Endothelial cell (in vitro differentiated cells): Measurements from ENCODE around the gene GAL3ST3. TPM values are rescaled to one million over a fixed set of nuclear protein-coding genes. Genes with fewer than 3 reads are reported as not detected.

Experiments
- DNase-seq: peaks from one replicate; pipeline ENCODE4 v3.0.0; 2021; ENCODE audit warnings: low spot score
- H3K27ac Mint-ChIP-seq: one replicate; pipeline ENCODE4 v1.8.0; 2021; ENCODE audit warnings: mixed read lengths, inconsistent platforms; ENCODE audit not compliant: unreplicated experiment
- H3K27me3 Mint-ChIP-seq: one replicate; pipeline ENCODE4 v1.8.0; 2021; ENCODE audit warnings: mild to moderate bottlenecking, moderate library complexity, mixed read lengths, inconsistent platforms; ENCODE audit not compliant: unreplicated experiment
- H3K36me3 Mint-ChIP-seq: one replicate; pipeline ENCODE4 v1.8.0; 2021; ENCODE audit warnings: mild to moderate bottlenecking, low read depth, mixed read lengths, inconsistent platforms; ENCODE audit not compliant: unreplicated experiment
- H3K4me1 Mint-ChIP-seq: one replicate; pipeline ENCODE4 v1.8.0; 2021; ENCODE audit warnings: mild to moderate bottlenecking, mixed read lengths, inconsistent platforms; ENCODE audit not compliant: unreplicated experiment
- H3K4me3 Mint-ChIP-seq: one replicate; pipeline ENCODE4 v1.8.0; 2021; ENCODE audit warnings: mild to moderate bottlenecking, mixed read lengths, inconsistent platforms; ENCODE audit not compliant: unreplicated experiment
- H3K9me3 Mint-ChIP-seq: one replicate; pipeline ENCODE4 v1.8.0; 2021; ENCODE audit warnings: mixed read lengths, inconsistent platforms; ENCODE audit not compliant: unreplicated experiment
- total RNA-seq: library from RNA; stranded (reverse); fragmentation: NEBNext Ultra II Directional; extraction: Animal tissue kit (Norgen Biotek cat#: 25700); gene quantifications from one replicate; pipeline ENCODE4 v1.2.1, GENCODE V29; 2021; ENCODE audit not compliant: unreplicated experiment
- TF ChIP-seq, protein P1 (sequence below): fragments of 200-600 bp; sonication (generic); IDR thresholded peaks from one replicate; pipeline ENCODE4 v1.5.0; 2021; ENCODE audit warnings: antibody characterized with exemption; ENCODE audit not compliant: unreplicated experiment

Gene GAL3ST3
- total RNA-seq, 1 donor from 2014 or later, result 0.87 TPM

DNA sequence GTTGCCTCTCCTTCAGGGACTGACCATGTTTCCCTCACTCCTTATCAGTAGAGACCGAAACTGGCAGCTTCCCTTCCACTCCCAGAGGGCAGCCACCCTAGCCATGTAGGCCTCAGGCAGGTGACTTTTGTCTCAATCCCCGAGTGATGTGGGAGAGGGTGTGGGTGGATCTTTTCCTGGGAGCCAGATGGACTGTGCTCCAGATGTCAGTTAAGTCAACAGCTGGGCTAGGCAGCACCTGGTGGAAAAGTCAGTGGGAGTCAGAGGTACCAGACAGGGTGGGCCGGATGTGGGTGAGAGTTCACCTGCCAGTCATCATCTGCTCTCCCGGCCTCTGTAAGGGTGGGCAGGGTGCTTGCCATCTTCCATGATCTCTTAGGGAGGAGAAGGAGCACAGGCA lies 44.8 kb downstream of the GAL3ST3 start:
- no peaks in the 10 kb centered on the region for H3K9me3 Mint-ChIP-seq
- H3K27me3 Mint-ChIP-seq, result peaks cover 16% of the 10 kb centered on the region
- no peak overlapping the region for H3K4me3 Mint-ChIP-seq
- peaks cover 31% of the 10 kb centered on the region for H3K4me1 Mint-ChIP-seq
- peaks cover 3% of the 10 kb centered on the region for H3K36me3 Mint-ChIP-seq
- TF ChIP-seq, protein P1, sequence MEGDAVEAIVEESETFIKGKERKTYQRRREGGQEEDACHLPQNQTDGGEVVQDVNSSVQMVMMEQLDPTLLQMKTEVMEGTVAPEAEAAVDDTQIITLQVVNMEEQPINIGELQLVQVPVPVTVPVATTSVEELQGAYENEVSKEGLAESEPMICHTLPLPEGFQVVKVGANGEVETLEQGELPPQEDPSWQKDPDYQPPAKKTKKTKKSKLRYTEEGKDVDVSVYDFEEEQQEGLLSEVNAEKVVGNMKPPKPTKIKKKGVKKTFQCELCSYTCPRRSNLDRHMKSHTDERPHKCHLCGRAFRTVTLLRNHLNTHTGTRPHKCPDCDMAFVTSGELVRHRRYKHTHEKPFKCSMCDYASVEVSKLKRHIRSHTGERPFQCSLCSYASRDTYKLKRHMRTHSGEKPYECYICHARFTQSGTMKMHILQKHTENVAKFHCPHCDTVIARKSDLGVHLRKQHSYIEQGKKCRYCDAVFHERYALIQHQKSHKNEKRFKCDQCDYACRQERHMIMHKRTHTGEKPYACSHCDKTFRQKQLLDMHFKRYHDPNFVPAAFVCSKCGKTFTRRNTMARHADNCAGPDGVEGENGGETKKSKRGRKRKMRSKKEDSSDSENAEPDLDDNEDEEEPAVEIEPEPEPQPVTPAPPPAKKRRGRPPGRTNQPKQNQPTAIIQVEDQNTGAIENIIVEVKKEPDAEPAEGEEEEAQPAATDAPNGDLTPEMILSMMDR, result no peak
- no peak overlapping the region for H3K27ac Mint-ChIP-seq
- DNase-seq, result no peak

DNA sequence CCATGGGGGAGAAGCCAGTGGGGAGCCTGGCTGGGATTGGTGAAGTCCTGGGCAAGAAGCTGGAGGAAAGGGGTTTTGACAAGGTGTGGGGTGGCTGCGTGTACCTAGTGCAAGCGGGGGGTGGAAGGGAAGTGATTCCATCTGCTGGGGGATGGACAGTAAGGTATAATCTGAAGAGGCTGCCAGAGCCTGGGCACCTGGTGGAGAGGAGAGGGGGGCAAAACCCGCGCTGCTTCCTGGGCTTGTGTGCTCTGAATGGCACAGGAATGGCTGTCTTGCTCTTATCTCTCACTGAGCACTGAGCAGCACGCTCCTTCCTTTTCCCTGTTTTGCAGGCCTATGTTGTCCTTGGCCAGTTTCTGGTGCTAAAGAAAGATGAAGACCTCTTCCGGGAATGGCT lies 45.7 kb downstream of the GAL3ST3 start:
- TF ChIP-seq, protein P1, result no peak
- Mint-ChIP-seq H3K4me3 (peak overlapping the region; percentile 94), H3K27me3 (peaks cover 14% of the 10 kb centered on the region), H3K36me3 (peaks cover 8% of the 10 kb centered on the region), H3K9me3 (no peaks in the 10 kb centered on the region), H3K27ac (peak overlapping the region; percentile 90), H3K4me1 (peaks cover 25% of the 10 kb centered on the region)
- no peak for DNase-seq

DNA sequence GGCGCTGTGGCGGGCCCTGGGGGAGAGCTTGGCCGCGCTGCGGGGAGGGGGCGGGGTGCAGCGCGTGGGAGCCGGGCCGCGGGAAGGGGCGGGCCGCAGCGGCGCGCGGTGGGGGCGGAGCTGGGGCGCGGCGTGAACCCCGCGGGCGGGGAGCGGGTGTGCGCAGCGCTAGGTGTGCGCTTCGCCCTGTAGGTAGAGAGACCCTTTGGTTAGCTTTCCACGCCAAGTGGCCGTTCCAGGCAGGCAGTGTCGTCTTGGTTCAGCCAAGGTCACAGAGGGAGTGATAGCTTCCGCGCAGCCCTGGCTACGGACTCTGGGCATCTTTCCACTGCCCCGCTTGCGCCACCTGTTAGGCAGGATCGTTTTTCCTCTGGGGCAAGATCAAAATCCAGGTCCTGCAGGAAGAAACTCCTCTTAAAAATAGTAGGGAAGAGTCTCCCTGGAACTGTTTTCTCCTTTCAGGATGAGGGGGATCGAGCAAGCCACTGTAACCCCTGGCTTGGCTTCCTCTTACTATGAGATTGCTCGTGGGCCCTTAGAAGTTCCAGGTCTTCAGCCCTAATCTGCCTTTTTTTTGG lies 46.2 kb downstream of the GAL3ST3 start:
- peaks cover 14% of the 10 kb centered on the region for H3K36me3 Mint-ChIP-seq

DNA sequence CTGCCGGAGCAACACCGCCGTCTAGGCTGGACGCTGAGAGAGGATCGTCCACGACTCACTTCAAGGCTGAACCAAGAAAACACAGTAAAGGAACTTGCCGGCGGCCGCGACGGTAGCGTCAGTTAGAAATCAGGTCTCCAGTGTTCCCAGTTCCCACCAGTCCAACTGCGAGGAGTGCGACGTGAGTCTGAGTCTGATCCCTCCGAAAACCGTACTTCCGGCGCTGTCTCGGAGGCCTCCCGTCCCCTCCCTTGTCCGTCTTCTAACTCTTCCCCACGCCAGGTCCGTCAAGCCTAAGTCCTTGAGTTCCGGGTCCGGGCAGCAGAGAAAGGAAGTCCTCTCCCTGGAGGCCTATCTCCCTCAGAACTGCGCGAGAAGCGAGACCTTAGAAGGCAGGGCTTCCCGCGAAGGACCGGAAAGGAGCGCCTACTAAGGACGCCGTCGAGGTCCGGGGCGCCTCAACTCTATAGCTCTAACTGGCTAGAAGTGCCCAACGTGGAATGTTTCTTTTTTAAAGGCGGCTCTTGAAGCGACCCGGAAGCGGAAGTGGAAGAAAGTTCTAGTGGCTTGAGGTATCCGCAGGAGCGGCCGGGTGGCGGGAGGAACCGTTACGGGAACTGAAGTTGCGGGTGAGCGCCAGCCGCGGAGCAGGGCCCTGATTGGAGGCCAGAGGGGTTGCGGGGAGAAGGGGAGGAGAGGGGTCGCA lies 46.9 kb downstream of the GAL3ST3 start, which contains the start of the genes BANF1 and EIF1AD:
Gene BANF1 (plus strand): TSS at position 562 of the 706 bp plus-strand sequence. CDS start 748 bp downstream, outside the sequence.
Gene EIF1AD (minus strand): TSS at position 216 of the 706 bp plus-strand sequence. CDS start 1,768 bp downstream, outside the sequence.
- Mint-ChIP-seq H3K27me3 (peaks cover 14% of the 10 kb centered on the region), H3K9me3 (no peaks in the 10 kb centered on the region), H3K36me3 (peaks cover 20% of the 10 kb centered on the region), H3K4me3 (peak within 1 kb of the TSS; percentile 100), H3K27ac (peak within 1 kb of the TSS; percentile 98), H3K4me1 (peaks cover 20% of the 10 kb centered on the region)
- TF ChIP-seq, protein P1, result no peak
- peak; percentile 85 for DNase-seq

More for the DNA sequence above, 46.2 kb downstream of the GAL3ST3 start:
- DNase-seq, result peak; percentile 29
- peaks cover 20% of the 10 kb centered on the region for H3K4me1 Mint-ChIP-seq
- TF ChIP-seq, protein P1, result no peak
- peak overlapping the region; percentile 100 for H3K4me3 Mint-ChIP-seq
- H3K9me3 Mint-ChIP-seq, result no peaks in the 10 kb centered on the region
- peaks cover 14% of the 10 kb centered on the region for H3K27me3 Mint-ChIP-seq
- H3K27ac Mint-ChIP-seq, result peak overlapping the region; percentile 90

DNA sequence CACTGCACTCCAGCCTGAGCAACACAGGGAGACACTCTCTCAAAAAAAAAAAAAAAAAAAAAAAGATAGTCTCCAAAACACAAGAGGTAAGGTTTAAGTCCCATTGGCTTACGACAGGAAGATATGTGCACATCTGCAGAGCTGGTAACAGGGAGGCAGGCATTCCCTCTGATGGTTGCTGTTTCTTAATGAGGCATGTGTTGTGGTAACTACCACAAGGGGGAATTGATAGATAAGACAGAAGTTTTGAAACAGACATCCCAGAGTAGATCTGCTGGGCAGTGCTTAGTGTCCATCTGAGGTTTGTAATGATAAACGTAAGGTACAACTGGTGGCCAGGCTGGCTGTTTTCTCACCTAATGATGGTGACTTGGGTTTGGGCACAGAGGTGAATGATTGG lies 51.7 kb downstream of the GAL3ST3 start:
- H3K27ac Mint-ChIP-seq, result no peak overlapping the region
- H3K4me1 Mint-ChIP-seq, result peaks cover 10% of the 10 kb centered on the region
- peaks cover 7% of the 10 kb centered on the region for H3K27me3 Mint-ChIP-seq
- TF ChIP-seq, protein P1, result no peak
- H3K9me3 Mint-ChIP-seq, result no peaks in the 10 kb centered on the region
- no peak for DNase-seq
- H3K4me3 Mint-ChIP-seq, result peak overlapping the region; percentile 65
- H3K36me3 Mint-ChIP-seq, result peaks cover 25% of the 10 kb centered on the region
